Stromal cell of bone marrow (primary cell): Measurements from ENCODE around the gene WNT9B.

Experiments
- DNase-seq: peaks from one replicate; pipeline ENCODE4 v3.0.0-alpha.2; 2012; ENCODE audit warnings: low read depth

Gene WNT9B

DNA sequence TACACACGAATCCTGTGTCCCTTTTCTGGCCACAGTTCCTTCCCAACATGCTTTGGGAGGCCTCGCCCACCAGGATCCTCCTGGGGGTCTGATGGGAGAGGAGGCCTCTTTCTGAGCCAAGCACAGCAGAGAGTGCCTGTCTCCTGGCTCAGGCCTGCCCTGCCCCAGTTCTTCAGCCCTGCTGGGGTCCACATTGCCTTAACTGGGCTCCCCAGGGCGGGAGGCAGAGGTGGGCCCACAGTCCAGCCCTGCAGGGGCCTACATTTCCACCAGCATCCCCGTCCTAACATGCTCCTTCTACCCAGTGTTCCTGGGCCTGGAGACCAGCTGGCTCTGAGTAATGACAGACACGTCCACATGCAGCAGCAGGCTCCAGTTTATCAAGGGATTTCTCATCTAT lies 29.6 kb downstream of the WNT9B start:
- no peak for DNase-seq

DNA sequence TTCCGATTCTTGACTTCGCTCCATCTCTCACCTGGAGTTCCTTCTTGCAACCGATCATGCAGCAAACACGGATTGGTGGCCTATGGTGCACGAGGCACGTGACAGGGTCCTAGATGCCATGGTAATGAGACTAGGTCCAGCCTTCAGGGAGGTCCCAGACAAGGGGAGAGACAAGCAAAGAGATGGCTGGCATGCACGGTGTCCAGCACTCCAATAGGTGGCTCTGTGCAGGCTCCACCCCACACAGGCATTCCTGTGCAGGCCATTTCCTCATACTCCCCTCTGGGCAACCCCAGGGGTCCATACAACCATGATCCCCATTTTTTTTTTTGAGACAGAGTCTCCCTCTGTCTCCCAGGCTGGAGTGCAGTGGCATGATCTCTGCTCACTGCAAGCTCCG lies 31.3 kb downstream of the WNT9B start:
- no peak for DNase-seq

DNA sequence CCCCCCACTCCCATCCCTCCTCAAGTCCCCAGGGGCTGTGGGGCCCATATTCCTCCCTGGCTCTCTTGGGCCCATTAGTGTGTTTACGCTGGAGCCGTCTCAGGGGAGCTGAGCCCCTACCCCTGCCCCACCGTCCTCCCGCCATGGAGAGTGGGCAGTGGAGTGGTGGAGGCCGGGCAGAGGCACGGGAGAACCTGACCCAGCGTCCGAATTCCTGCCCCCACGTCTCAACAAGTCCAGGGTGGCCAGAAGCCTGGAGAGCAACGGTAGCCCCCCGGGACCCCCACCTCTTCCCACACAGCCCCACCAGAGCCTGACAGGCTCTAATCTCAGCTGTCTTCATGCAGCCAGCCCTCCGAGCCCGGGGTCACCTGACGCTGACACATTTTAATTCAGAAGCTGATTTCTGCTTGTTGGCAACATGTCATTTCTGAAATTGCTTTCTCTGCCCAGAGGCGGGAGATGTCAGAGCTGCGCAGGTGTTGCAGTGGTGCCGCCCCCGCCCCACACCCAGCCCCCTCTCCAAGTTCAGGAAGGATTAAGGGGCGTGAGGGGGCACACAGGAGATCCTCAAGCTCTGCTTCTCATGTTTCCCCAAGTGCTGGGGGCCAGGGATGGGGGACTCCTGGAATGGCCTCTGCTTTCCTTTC lies 32.6 kb downstream of the WNT9B start:
- DNase-seq, result no peak

DNA sequence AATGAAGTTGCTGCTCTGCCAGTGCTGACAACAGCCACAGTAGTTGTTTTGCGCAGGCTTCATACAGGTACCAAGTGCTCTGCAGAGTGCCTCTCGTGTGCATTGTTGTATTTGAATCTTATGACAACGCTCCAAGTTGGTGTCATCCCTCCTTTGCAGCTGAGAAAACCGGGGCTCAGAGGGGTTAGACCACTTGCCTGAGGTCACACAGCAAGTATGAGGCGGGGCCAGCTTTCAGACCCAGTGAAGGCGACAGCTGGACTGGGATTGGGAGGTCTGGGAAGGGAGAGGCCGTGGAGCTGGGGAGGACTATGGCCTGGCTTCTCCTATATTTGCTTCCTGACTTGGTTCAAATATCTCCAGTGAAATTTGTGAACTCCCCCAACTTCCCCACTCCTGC lies 33.2 kb downstream of the WNT9B start:
- DNase-seq, result no peak

DNA sequence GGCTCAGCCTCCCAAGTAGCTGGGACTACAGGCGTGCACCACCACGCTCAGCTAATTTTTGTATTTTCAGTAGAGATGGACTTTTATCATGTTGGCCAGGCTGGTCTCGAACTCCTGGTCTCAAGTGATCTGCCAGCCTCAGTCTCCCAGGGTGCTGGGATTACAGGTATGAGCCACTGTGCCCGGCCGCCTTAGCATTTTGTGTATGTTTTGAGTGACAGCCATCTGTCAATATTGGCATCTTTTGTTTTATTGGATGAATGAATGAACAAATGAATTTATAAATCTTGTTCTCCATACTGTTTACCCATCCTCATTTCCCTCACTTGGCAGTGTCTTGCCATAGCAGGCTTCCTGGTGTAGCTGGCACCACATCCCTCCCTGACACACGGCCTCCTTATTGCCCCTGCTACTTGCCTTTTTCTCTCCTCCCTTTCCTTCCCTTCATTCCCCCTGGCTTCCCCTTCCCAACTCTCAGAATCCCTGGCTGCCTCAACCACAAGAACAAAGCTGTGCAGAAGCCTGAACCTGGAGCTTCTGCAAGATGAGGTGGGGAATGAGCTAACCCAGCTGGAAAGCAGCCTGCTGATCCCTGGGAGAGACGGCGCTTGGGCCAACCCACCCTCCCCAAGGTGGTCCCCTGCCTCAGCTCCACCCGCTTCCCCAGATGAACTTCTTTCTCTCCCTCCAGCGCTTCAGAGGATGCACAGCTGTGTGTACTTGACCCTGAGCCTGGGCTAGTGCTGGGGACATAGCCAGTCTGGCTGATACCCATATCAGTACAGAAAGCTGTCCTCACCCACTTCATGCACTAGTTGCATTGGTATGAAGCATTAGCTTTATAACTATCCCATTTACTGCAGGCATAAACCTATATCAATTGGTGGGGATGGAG lies 34.3 kb downstream of the WNT9B start:
- DNase-seq, result no peak

DNA sequence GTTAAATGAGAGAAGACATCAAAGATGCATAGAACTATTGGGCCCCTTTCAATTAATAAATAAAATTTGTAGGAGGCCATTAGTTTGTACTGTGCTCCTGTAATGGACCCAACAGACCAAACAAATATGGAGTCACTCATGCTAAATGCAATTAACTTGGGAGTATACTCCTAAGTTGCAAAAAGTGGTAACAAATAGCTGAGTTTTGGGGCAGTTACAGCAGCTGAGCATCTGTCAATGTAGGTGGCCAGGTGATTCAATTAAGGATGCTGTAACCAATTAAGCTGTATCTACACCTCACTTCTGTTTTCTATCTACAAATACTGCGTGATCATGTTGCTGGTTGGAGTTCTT lies 34.9 kb downstream of the WNT9B start:
- DNase-seq, result no peak

DNA sequence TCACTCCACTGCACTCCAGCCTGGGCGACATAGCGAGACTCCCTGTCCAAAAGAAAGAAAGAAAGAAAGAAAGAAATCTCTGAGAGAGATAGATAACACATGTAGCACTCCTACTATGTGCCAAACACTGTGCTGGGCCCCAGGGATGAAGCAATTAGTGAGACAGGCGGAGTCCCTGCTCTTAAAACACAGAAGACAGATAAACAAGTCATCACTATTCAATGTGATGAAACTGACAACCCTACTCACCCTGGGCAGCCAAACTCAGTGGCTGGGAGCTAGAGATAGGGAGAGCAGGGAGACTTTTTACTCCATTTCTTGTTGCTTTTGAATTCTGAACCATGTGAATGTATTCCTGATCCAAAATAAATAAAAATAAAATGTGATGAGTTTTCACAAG lies 36.3 kb downstream of the WNT9B start:
- DNase-seq, result no peak

DNA sequence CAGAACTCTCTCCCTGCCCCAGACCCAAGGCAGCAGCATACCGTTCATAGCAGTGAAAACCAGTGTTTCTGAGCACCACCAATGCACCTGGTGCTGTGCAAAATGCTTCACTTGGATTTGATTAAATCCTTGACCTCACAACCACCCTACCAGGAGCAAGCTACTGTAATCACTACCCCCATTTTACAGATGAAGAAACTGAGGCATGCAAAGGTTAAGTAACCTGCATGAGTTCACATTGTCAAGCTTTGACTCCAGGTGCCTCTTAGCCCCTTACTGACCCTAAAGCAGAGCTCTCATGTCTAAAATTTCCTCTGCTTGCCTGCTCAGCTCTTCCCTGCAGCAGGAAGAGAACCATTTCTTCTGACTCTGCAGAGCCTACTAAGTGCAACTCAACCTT lies 37.3 kb downstream of the WNT9B start:
- no peak for DNase-seq

DNA sequence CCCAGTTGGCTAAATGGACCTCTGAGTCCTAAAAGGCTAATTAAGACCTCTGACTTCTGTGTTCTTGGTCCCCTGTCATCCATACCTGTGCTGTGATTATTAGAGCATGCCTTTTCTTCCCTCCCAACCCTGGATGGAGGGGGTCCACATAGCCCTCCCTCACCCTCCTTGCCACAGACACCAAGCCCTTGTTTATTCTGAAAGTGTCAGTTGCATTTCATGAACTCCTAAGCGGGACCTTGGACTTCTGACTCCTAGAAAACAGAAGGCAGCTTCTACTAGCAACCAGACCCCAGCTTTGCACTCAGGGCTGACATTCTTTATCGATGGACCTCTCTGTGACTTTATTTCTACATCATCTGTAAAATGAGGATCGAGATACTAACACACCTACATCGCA lies 38.1 kb downstream of the WNT9B start:
- DNase-seq, result no peak

DNA sequence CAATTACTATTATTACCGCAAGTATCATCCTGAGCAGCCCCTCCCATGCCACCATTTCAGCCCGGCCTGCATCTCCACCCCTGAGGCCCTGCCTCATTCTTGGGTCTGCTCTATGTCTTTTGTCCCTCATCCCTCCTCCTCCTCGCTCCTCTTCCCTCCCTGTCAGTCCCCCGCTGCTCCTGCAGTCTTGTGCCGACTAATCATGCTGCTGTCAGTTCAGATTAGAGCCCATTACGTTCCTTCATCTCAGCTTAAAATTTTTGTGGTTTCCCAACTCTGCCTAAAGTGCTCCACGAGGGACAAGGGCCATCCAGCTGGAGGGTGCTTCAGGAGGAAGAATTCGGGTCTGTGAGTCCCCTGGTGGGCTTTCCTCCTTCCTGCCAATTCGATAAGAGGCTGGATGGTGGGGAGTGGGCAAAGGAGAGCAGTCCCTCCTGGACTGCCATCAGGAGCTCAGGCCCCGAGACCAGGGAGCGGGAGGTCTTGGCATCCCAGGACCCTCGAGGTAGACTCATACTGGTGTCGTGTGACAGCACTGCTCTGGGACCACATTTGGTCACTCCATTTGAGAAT lies 38.7 kb downstream of the WNT9B start:
- no peak for DNase-seq

DNA sequence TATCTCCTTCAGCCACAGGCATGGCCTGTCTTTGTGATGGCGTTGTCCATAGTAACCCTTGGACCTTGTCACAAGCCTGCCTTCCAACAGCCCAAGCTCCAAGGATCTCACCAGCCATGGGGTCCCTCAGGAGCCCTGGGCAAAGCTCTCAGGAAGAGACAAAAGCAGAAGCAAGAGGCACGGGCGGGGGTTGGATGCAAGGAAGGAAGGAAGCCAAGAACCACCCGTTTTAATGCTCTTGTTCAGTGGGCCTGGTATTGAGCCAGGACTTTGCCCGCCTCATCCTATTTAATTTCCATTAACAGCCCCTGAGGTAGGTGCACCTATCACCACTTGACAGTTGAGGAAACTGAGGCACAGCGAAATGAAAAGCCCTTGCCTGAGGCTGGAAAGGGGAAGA lies 39.3 kb downstream of the WNT9B start:
- DNase-seq, result no peak

DNA sequence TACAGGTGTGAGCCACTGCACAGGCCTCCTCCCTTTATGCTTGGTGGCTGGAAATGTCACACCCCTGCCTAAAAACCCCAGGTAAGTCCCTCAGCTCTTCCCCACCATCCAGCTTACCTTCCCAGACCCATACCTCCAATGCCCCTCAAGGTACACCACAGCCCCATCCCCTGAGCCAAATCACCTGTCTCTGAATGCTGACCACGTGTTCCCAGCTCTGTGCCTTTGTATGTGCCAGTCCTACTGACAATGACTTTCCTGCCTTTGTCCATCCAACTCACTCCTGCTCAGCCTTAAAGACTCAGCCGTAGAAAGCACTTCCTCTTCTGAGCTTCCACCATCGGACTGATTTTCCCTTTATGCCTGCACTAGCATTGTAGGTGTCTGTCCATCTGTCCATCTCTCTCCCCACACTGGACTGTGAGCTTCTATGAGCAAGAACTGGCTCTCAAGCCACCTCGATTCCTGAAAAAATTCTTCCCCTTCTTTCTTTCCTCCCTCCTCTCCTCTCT lies 40.9 kb downstream of the WNT9B start:
- DNase-seq, result no peak

DNA sequence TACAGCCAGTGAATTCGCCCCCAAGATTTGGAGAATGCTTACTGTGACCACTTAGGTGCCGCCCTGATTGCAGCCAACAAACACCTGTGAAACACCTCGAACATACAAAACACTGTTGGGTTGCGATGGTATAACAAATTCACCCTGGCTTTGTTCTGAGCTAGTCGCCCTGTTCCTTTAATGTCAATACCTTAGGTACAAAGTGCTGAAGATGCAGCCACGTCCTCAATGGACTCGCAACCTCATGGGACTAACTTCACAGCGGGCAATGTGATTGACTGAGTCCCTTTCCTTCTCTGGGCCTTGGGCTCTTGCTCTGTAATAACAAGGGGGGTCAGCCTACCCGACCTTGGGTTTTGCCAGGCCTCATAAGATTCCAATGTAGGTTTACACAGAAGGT lies 42.6 kb downstream of the WNT9B start:
- DNase-seq, result no peak

DNA sequence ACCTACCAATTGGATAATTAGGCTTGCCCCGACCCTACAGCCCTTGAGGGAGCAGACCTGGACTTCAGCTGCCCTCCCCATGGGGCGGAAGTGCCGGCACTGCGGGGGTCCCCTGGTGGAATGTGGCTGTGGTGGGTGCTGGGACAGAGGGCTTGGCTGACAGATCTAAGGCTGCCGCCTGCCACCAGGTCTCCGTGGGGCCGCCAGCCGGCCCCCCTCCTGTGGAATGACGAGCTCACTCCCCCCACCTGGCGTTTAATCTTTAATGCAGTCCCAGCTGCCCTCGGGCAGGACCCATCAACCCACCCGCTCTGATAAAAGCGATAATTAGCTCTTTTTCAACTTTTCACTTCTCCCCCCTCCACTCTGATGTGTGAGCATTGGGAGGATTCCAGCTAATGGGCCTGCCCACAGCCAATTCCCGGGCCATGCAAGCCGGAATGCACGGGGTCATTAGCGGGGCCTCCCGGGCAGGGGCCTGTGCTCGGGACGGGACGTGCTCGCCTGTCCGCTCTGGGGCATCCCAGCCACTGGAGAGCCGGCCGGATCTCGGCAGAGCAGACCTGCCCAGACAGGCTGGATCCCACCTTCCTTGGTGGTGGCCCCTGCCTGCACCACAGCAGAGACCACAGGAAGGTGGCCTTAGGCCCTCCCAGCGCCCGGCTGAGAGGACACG lies 43.2 kb downstream of the WNT9B start:
- no peak for DNase-seq

DNA sequence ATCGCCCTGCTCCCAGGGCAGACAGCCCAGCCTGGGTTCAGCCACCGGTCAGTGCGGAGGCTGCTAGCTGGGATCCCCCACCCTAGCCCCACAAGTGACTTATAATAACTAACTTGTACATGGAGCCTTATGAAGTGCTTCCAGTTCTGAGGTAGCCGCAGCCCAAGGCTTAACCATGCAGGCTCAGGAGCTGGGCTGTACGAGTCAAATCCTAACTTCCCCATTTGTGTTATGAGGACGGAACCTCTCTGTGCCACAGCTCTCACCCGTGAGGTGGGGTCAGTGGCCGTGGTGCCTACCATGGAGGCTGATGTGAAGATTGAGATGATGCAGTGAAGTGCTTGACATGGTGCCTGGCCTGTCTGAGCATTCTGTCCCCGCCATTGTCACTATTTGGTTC lies 43.8 kb downstream of the WNT9B start:
- no peak for DNase-seq

DNA sequence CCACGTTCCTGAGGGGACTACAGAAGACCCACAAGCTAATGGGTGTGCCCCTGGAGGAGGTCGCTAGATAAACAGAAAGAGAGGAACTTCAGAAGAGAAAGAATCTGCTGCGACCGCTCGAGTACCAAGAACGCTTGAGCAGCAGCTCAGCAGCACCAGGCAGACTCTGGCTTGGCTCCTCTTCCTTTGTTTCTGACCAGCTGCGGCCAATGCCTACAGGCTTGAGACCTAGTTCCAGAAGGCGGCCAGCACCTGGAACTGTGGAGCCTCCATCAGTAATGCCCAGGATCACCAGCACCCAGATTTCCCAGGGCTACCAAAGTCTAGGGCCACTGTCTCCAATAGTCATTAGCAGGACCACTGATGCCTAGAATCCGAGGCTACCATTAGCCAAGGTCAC lies 45.6 kb downstream of the WNT9B start:
- no peak for DNase-seq

DNA sequence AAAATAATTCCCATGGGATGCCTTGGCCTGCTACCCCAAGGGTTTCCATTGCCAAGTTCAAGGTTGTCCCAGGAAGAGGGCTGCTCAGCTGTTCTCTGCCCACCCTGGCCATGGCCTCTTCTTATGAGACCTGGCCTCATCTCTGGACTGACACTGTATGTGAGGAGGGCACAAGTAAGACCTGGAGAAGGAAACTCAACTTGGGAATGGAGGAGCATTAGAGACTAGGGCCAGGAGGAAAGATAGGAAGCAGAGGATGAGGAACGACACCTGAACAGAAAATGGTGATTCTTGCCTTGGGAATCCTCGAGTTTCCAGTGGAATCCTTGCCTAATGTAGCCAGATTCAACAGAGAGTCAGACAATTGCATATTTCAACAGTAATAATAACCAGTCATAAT lies 47.0 kb downstream of the WNT9B start:
- no peak for DNase-seq

DNA sequence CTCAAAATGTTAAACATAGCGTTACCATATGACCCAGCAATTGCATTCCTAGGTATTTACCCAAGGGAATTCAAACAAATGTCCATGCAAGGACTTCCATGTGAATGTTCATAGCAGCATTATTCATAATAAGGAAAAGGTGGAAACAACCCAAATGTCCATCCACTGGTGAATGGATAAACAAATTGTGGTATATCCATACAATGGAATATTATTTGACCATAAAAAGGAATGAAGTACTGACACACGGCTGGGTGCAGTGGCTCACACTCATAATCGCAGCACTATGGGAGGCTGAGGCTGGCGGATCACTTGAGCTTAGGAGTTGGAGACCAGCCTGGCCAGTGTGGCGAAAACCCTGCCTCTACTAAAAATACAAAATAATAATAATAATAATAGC lies 47.5 kb downstream of the WNT9B start:
- no peak for DNase-seq

DNA sequence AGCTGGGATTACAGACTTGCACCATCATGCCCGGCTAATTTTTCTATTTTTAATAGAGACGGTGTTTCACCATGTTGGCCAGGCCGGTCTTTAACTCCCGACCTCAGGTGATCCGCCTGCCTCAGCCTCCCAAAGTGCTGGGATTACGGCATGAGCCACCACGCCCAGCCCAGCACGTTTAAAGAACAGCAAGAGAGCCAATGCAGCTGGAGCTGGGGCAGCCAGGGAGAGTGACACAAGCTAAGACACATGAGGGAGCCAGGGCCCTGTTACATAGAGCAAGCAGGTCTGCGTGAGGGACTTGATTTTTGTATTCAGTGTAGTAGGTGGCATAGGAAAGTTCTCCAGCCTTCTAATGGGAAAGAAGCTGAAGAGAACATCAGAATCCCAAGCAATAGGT lies 49.9 kb downstream of the WNT9B start:
- DNase-seq, result no peak

DNA sequence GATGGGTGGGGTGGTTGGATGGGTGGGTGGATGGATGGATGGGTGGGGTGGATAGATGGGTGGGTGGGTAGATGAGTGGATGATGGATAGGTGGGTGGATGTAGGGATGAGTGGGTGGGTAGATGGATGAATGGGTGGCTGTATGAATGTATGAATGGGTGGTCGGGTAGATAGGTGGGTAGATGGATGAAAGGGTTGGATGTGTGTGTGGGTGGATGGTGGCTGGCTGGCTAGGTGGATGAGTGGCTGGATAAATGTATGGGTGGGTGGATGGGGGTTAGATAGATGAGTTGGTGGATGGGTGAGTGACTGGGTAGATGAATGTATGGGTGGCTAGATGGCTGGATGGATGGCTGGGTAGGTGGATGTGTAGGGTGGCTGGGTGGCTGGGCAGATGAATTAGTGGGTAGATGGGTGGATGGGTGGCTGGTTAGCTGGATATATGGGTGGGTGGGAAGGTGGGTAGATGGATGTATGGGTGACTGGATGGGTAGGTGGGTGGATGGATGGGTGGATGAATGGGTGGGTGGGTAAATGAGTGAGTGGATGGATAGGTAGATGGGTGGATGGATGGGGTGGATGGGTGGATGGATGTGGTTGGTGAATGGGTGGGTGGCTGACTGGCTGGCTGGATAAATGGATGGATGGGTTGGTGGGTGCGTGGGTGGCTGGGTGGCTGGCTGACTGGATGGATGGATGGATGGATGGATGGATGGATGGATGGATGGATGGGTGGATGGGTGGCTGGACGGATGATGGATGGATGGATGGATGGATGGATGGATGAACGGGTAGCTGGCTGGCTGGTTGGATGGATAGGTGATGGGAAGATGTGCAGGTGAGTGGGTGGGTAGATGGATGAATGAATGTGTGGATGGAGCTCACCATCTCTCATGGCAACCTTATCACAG lies 52.6 kb downstream of the WNT9B start:
- DNase-seq, result no peak

DNA sequence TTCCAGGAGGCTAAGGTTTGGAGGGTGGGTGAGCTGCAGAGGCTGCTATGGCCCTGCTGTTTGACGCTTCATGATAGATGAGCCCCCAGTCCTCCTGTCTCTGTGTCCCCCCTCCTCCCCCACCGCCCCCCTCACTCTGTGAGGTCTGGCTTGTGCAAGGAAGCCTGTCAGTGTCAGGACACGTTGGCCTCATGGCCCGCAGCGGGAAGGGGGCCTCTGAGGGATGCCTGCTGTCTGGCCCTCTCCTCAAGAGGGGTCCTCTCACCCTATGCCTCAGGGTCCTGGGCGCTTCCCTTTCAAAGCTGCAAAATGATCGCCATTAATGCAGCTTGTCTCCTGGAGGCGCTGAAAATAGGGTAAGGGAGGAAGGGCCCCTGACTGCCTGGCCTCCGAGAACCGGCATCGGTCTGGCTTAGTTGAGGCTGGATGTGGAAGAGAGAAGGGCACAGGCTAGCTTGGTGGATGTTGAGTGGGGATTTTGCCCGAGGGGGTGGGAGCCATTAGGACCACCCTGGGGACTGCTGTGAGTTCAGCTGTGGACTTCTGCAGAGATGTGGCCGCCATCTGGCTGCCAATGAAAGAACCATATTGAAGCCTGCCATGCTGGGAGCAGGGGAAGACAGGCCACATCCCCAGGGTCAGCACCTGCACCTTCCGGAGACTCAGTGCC lies 56.8 kb downstream of the WNT9B start:
- DNase-seq, result no peak
